NB4 (cell line): ENCODE measurements around the gene CNGA3.

ENCODE experiments used
- MYC ChIP-seq: IDR thresholded peaks from 2 replicates; pipeline ENCODE4 v1.6.1; 2011; ENCODE audit warnings: low read depth, low read length
- POLR2A ChIP-seq: IDR thresholded peaks from 2 replicates; pipeline ENCODE4 v1.6.1; 2011; ENCODE audit warnings: mild to moderate bottlenecking; ENCODE audit not compliant: insufficient read length; ENCODE audit errors: extremely low read depth
- TF ChIP-seq, protein P1 (sequence below): IDR thresholded peaks from one replicate; pipeline ENCODE4 v1.5.1; 2012; ENCODE audit warnings: low read depth, low read length

DNA sequence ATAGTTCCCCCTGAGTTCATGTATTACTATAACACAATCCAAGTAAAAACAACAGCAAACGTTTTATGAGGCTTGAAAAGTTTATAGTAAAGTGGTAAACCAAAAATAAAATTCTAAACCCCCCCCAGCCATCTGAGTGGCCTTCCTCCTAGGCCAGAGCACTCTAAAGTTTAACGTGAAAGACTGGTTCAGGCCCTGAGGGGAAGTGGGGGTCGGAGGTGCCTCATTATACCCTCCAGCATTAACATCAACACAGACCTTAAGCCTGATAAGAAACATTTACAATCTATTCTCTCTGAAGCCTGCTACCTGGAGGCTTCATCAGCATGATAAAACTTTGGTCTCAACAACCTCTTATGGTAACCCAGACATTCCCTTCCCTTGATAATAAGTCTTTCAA is 29.0 kb upstream of the CNGA3 start:
- TF ChIP-seq, protein P1, sequence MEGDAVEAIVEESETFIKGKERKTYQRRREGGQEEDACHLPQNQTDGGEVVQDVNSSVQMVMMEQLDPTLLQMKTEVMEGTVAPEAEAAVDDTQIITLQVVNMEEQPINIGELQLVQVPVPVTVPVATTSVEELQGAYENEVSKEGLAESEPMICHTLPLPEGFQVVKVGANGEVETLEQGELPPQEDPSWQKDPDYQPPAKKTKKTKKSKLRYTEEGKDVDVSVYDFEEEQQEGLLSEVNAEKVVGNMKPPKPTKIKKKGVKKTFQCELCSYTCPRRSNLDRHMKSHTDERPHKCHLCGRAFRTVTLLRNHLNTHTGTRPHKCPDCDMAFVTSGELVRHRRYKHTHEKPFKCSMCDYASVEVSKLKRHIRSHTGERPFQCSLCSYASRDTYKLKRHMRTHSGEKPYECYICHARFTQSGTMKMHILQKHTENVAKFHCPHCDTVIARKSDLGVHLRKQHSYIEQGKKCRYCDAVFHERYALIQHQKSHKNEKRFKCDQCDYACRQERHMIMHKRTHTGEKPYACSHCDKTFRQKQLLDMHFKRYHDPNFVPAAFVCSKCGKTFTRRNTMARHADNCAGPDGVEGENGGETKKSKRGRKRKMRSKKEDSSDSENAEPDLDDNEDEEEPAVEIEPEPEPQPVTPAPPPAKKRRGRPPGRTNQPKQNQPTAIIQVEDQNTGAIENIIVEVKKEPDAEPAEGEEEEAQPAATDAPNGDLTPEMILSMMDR: no peak
- TF ChIP-seq POLR2A (no peak), MYC (no peak)
